ENCODE data around the gene NUMB. TPM values are rescaled to one million over a fixed set of nuclear protein-coding genes. Genes with fewer than 3 reads are reported as not detected.

Gene NUMB
- total RNA-seq, 1 experiment from 2014 or later, result 42.0 TPM

GRCh38 chr14:73365727-73366126, 92.6 kb downstream of the NUMB start:
- CTCF ChIA-PET, result no interaction called here
- POLR2A ChIA-PET, result no interaction called here
- Mint-ChIP-seq H3K36me3 (no peaks in the 10 kb centered on the region), H3K4me3 (no peak overlapping the region), H3K27me3 (ENCODE audit: low read depth) (no peaks in the 10 kb centered on the region), H3K9me3 (no peaks in the 10 kb centered on the region), H3K27ac (no peak overlapping the region), H3K4me1 (0 out of 2 replicates have a peak, but pooled peaks cover 2% of the 10 kb centered on the region)
- TF ChIP-seq MYBL2 (CRISPR knock-in tag; IDR thresholded peaks at IDR 0.05) (no peak), IRF1 (CRISPR knock-in tag; IDR thresholded peaks at IDR 0.05) (no peak), EMX1 (CRISPR knock-in tag; IDR thresholded peaks at IDR 0.05) (no peak), TP53 (CRISPR knock-in tag; IDR thresholded peaks at IDR 0.05) (no peak), MXD4 (CRISPR knock-in tag; IDR thresholded peaks at IDR 0.05; ENCODE audit: borderline replicate concordance) (no peak), HMGXB4 (CRISPR knock-in tag; IDR thresholded peaks at IDR 0.05) (no peak), FOXK1 (CRISPR knock-in tag; IDR thresholded peaks at IDR 0.05) (no peak), ZNF396 (CRISPR knock-in tag; IDR thresholded peaks at IDR 0.05; ENCODE audit: borderline replicate concordance) (no peak), AFF4 (CRISPR knock-in tag; IDR thresholded peaks at IDR 0.05; ENCODE audit: borderline replicate concordance) (no peak), USF1 (CRISPR knock-in tag; IDR thresholded peaks at IDR 0.05) (no peak), PRRX2 (CRISPR knock-in tag; IDR thresholded peaks at IDR 0.05) (no peak), JAZF1 (CRISPR knock-in tag; IDR thresholded peaks at IDR 0.05) (no peak), NR1H2 (CRISPR knock-in tag; IDR thresholded peaks at IDR 0.05) (no peak), ETV6 (CRISPR knock-in tag; IDR thresholded peaks at IDR 0.05) (no peak), ZBTB43 (CRISPR knock-in tag; IDR thresholded peaks at IDR 0.05) (no peak), FOXP4 (CRISPR knock-in tag; IDR thresholded peaks at IDR 0.05) (no peak), MAX (CRISPR knock-in tag; IDR thresholded peaks at IDR 0.05) (no peak), GTF2I (CRISPR knock-in tag; conservative IDR thresholded peaks at IDR 0.05) (no peak), NFYB (CRISPR knock-in tag; conservative IDR thresholded peaks at IDR 0.05; ENCODE audit: low read depth) (no peak)
- no peak for ATAC-seq
- DNase-seq (ENCODE audit: low spot score), result no peak

Data from WTC11 (cell line).